ENCODE measurements around the gene FAM110A.

The FAM110A gene

GRCh38 chr20:853406-853996 is 20.0 kb downstream of the FAM110A start:
- no peak overlapping the region for H3K4me3 ChIP-seq (IDR thresholded peaks at IDR 0.05; ENCODE audit: insufficient read depth, low read depth, low read length)
- H2AFZ ChIP-seq (ENCODE audit: low read depth), result no peak overlapping the region
- no peaks in the 10 kb centered on the region for H3K36me3 ChIP-seq (ENCODE audit: insufficient read depth)
- H3K9ac ChIP-seq, result no peak overlapping the region
- H3K79me2 ChIP-seq (ENCODE audit: insufficient read depth, low read depth), result no peaks in the 10 kb centered on the region
- H3K27me3 ChIP-seq (ENCODE audit: insufficient read depth, low read depth), result no peaks in the 10 kb centered on the region
- no peak overlapping the region for H3K27ac ChIP-seq
- no peak for TF ChIP-seq CTCF (conservative IDR thresholded peaks at IDR 0.05; ENCODE audit: low read depth, low read length)
- H3K4me1 ChIP-seq (ENCODE audit: low read depth, poor library complexity, severe bottlenecking), result peaks cover 17% of the 10 kb centered on the region
- H3K4me2 ChIP-seq, result no peak overlapping the region
- H4K20me1 ChIP-seq (ENCODE audit: insufficient read depth), result no peaks in the 10 kb centered on the region

GRCh38 chr20:854601-855000 is 21.1 kb downstream of the FAM110A start:
- H3K4me3 ChIP-seq (IDR thresholded peaks at IDR 0.05; ENCODE audit: insufficient read depth, low read depth, low read length), result no peak overlapping the region
- no peaks in the 10 kb centered on the region for H3K79me2 ChIP-seq (ENCODE audit: insufficient read depth, low read depth)
- no peaks in the 10 kb centered on the region for H4K20me1 ChIP-seq (ENCODE audit: insufficient read depth)
- H3K36me3 ChIP-seq (ENCODE audit: insufficient read depth), result no peaks in the 10 kb centered on the region
- H3K4me2 ChIP-seq, result no peak overlapping the region
- TF ChIP-seq CTCF (conservative IDR thresholded peaks at IDR 0.05; ENCODE audit: low read depth, low read length), result no peak
- H3K9ac ChIP-seq, result no peak overlapping the region
- no peak overlapping the region for H3K27ac ChIP-seq
- H3K27me3 ChIP-seq (ENCODE audit: insufficient read depth, low read depth), result no peaks in the 10 kb centered on the region
- H3K4me1 ChIP-seq (ENCODE audit: low read depth, poor library complexity, severe bottlenecking), result peaks cover 28% of the 10 kb centered on the region
- H2AFZ ChIP-seq (ENCODE audit: low read depth), result no peak overlapping the region

GRCh38 chr20:855466-856360 is 22.2 kb downstream of the FAM110A start:
- Histone ChIP-seq H4K20me1 (ENCODE audit: insufficient read depth) (no peaks in the 10 kb centered on the region), H3K9ac (no peak overlapping the region), H2AFZ (ENCODE audit: low read depth) (no peak overlapping the region), H3K4me2 (no peak overlapping the region), H3K36me3 (ENCODE audit: insufficient read depth) (no peaks in the 10 kb centered on the region), H3K27me3 (ENCODE audit: insufficient read depth, low read depth) (no peaks in the 10 kb centered on the region), H3K27ac (no peak overlapping the region), H3K79me2 (ENCODE audit: insufficient read depth, low read depth) (no peaks in the 10 kb centered on the region), H3K4me1 (ENCODE audit: low read depth, poor library complexity, severe bottlenecking) (peaks cover 31% of the 10 kb centered on the region), H3K4me3 (IDR thresholded peaks at IDR 0.05; ENCODE audit: insufficient read depth, low read depth, low read length) (no peak overlapping the region)
- no peak for TF ChIP-seq CTCF (conservative IDR thresholded peaks at IDR 0.05; ENCODE audit: low read depth, low read length)

GRCh38 chr20:856361-856775 is 22.9 kb downstream of the FAM110A start:
- Histone ChIP-seq H3K27ac (no peak overlapping the region), H3K36me3 (ENCODE audit: insufficient read depth) (no peaks in the 10 kb centered on the region), H3K4me3 (IDR thresholded peaks at IDR 0.05; ENCODE audit: insufficient read depth, low read depth, low read length) (no peak overlapping the region), H3K27me3 (ENCODE audit: insufficient read depth, low read depth) (no peaks in the 10 kb centered on the region), H3K4me2 (no peak overlapping the region), H3K9ac (no peak overlapping the region), H2AFZ (ENCODE audit: low read depth) (no peak overlapping the region), H3K79me2 (ENCODE audit: insufficient read depth, low read depth) (no peaks in the 10 kb centered on the region), H4K20me1 (ENCODE audit: insufficient read depth) (no peaks in the 10 kb centered on the region), H3K4me1 (ENCODE audit: low read depth, poor library complexity, severe bottlenecking) (peaks cover 31% of the 10 kb centered on the region)
- TF ChIP-seq CTCF (conservative IDR thresholded peaks at IDR 0.05; ENCODE audit: low read depth, low read length), result no peak
